ENCODE results near the gene BTNL2. TPM values are rescaled to one million over a fixed set of nuclear protein-coding genes. Genes with fewer than 3 reads are reported as not detected.

Gene BTNL2
- total and polyA plus RNA-seq, 9 of the 15 experiments (the other 6 are each of a cell fraction or from before 2014, with no cell fraction given) = not detected

- Histone ChIP-seq H3K4me2 (ENCODE audit: insufficient read depth, low read length) (no peak overlapping the region), H3K79me2 (ENCODE audit: control insufficient read depth, insufficient read depth, low read length) (no peaks in the 10 kb centered on the region), H3K9me1 (ENCODE audit: control insufficient read depth, insufficient read depth, low read length) (no peaks in the 10 kb centered on the region), H3K9me3 (replicated peaks; ENCODE audit: control insufficient read depth, insufficient read depth, low read depth, low read length) (no peaks in the 10 kb centered on the region), H3K4me3 (no peak overlapping the region), H3K4me1 (replicated peaks in 1 of 2; ENCODE audit: control insufficient read depth in 2 of 2, insufficient read depth in 2 of 2, low read length in 2 of 2) (no peaks in the 10 kb centered on the region), H3K27me3 (ENCODE audit: control insufficient read depth in 2 of 2, insufficient read depth in 2 of 2, low read length in 2 of 2) (peaks cover 2 to 15% of the 10 kb centered on the region in 2 experiments; a peak in 4 of 5 replicates), H3K27ac (ENCODE audit: extremely low read depth, low read depth, low read length) (no peak overlapping the region), H3K36me3 (ENCODE audit: control insufficient read depth, insufficient read depth, low read length) (no peaks in the 10 kb centered on the region), H4K20me1 (replicated peaks; ENCODE audit: control insufficient read depth, insufficient read depth, low read length) (0 out of 2 replicates have a peak, but pooled peaks cover 4% of the 10 kb centered on the region), H2AFZ (ENCODE audit: low read depth, low read length) (no peak overlapping the region), H3K9ac (ENCODE audit: insufficient read depth in 1 of 2, low read depth in 2 of 2, low read length in 2 of 2) (no peak overlapping the region)
- no TSS peak for BruUV-seq (replicated peaks)
- no peak for FAIRE-seq
- POLR2A ChIA-PET = interaction anchor here (1.0 kb wide), 1 partner anchor 32 kb away, joined by 4 read pairs; no protein-coding TSS in a partner anchor
- intact Hi-C loops (cut with micrococcal nuclease) = loop anchor here (10.0 kb wide), 1 partner anchor 301 kb away; no protein-coding TSS in a partner anchor
- no peak for ATAC-seq
- WGBS (ENCODE audit: insufficient coverage, low coverage, missing lambda C conversion rate) = 1% methylated on average over 3 of the region's 3 CpGs
- DNase-seq (ENCODE audit: extremely low read depth in 1 of 4, low spot score in 3 of 4) = no peak
- CTCF ChIA-PET (ENCODE audit: low intra/inter-chr PET ratio) = interaction anchor here (0.7 to 5.5 kb wide), 8 partner anchors 276 to 452 kb away, joined by 3 to 58 read pairs (median 10); no protein-coding TSS in a partner anchor
- in situ Hi-C loops (cut with MboI) = loop anchor here (5.0 to 10.0 kb wide), 2 partner anchors 281 to 321 kb away; no protein-coding TSS in a partner anchor
- TF ChIP-seq PTRF (tag; IDR thresholded peaks at IDR 0.05) (no peak), SMARCA5 (IDR thresholded peaks at IDR 0.05) (no peak), E2F6 (IDR thresholded peaks at IDR 0.05; ENCODE audit: borderline replicate concordance in 1 of 2, extremely low read depth in 1 of 2, insufficient read depth in 1 of 2, insufficient read length in 1 of 2, low read depth in 1 of 2, low read length in 1 of 2, poor library complexity in 1 of 2, severe bottlenecking in 1 of 2) (no peak), GABPA (tag; conservative IDR thresholded peaks at IDR 0.05; ENCODE audit: low read depth) (no peak), RFX1 (IDR thresholded peaks at IDR 0.05) (peak; percentile 60)
These were observed 9.1 kb upstream of the BTNL2 start for GRCh38 chr6:32416036-32416435.
